A549 (cell line): ENCODE measurements around the gene PBX4. TPM values are rescaled to one million over a fixed set of nuclear protein-coding genes. Genes with fewer than 3 reads are reported as not detected.

ENCODE experiments used
- ATAC-seq, 2 experiments: fragments of 200-7000 bp in 1 of 2; fragments of >200 bp in 1 of 2; cut with Nextera tagmentation in 1 of 2; cut with Tn5 transposase in 1 of 2; 3 replicates each; pipeline versions ENCODE4 v1.8.0 to v1.9.1; 2018 to 2020; ENCODE audit warnings: mild to moderate bottlenecking in 1 of 2, moderate library complexity in 1 of 2
- CTCF ChIA-PET: fragments of 300-600 bp; sonication (Branson Sonifier 250); formaldehyde crosslinking; extraction: SDS; loops from one replicate; lab custom pipeline; 2021; ENCODE audit warnings: antibody characterized with exemption, inconsistent platforms; lab: Yijun Ruan, JAX
- POLR2A ChIA-PET: fragments of 350-600 bp; formaldehyde crosslinking; extraction: SDS; loops from one replicate; lab custom pipeline; 2021; ENCODE audit warnings: antibody characterized with exemption, inconsistent platforms; lab: Yijun Ruan, JAX
- DNase-seq, 2 experiments: peaks; one replicate each; pipeline versions ENCODE4 v3.0.0 to v3.0.0-alpha.2; 2011 to 2016; ENCODE audit warnings: low read depth in 1 of 2, low spot score in 1 of 2
- FAIRE-seq: peaks from 2 replicates; lab custom pipeline; 2011; peaks lifted over from hg19 to GRCh38; lab: Jason Lieb, UNC
- H3K27ac ChIP-seq, 2 experiments: fragments of >200 bp; sonication (Bioruptor Twin); formaldehyde crosslinking; 3 replicates each; pipeline ENCODE4 v1.5.1; 2016 to 2017
- H3K4me1 ChIP-seq: fragments of >200 bp; sonication (Bioruptor Twin); formaldehyde crosslinking; 3 replicates; pipeline ENCODE4 v1.6.1; 2016
- H3K4me2 ChIP-seq: fragments of >200 bp; sonication (Bioruptor Twin); formaldehyde crosslinking; 3 replicates; pipeline ENCODE4 v1.6.1; 2016
- H3K4me3 ChIP-seq: fragments of >200 bp; sonication (Bioruptor Twin); formaldehyde crosslinking; 3 replicates; pipeline ENCODE4 v1.5.1; 2016
- H3K9me3 ChIP-seq: fragments of >200 bp; sonication (Bioruptor Twin); formaldehyde crosslinking; 3 replicates; pipeline ENCODE4 v1.6.1; 2016
- CBX2 ChIP-seq: fragments of 200-600 bp; sonication (generic); IDR thresholded peaks from 2 replicates; pipeline ENCODE4 v1.6.1; 2016; ENCODE audit warnings: low read depth, mild to moderate bottlenecking, borderline replicate concordance
- CBX8 ChIP-seq: fragments of 200-600 bp; sonication (generic); IDR thresholded peaks from 2 replicates; pipeline ENCODE4 v1.6.1; 2016
- CHD4 ChIP-seq: fragments of 200-600 bp; sonication (generic); IDR thresholded peaks from 2 replicates; pipeline ENCODE4 v1.6.1; 2016; ENCODE audit warnings: antibody characterized with exemption, mild to moderate bottlenecking, borderline replicate concordance
- EHF ChIP-seq: fragments of 250-450 bp; sonication (Bioruptor Pico); IDR thresholded peaks from 2 replicates; pipeline ENCODE4 v1.5.0; 2020; ENCODE audit warnings: mild to moderate bottlenecking
- EP300 ChIP-seq, 2 experiments: fragments of >200 bp; sonication (Bioruptor Twin); formaldehyde crosslinking; IDR thresholded peaks; 2 replicates in 1 of 2; 3 replicates in 1 of 2; pipeline ENCODE4 v1.6.1; 2016 to 2017
- ESRRA ChIP-seq: fragments of 150-350 bp; IDR thresholded peaks from 2 replicates; pipeline ENCODE4 v1.6.1; 2014; ENCODE audit warnings: mild to moderate bottlenecking, low read length, borderline replicate concordance
- FOXS1 ChIP-seq: fragments of 250-450 bp; sonication (Bioruptor Pico); IDR thresholded peaks from 2 replicates; pipeline ENCODE4 v1.5.0; 2020; ENCODE audit warnings: mild to moderate bottlenecking, moderate library complexity
- GATA3 ChIP-seq: IDR thresholded peaks from 2 replicates; pipeline ENCODE4 v1.6.1; 2012; ENCODE audit warnings: borderline replicate concordance
- KDM5A ChIP-seq: fragments of 200-600 bp; sonication (generic); IDR thresholded peaks from 2 replicates; pipeline ENCODE4 v1.6.1; 2016; ENCODE audit warnings: antibody characterized with exemption, mild to moderate bottlenecking
- NFE2L2 ChIP-seq: fragments of 150-350 bp; conservative IDR thresholded peaks from 2 replicates; pipeline ENCODE4 v1.6.1; 2014; ENCODE audit warnings: low read length
- NR3C1 ChIP-seq: fragments of >200 bp; sonication (Bioruptor Twin); formaldehyde crosslinking; IDR thresholded peaks from 3 replicates; pipeline ENCODE4 v1.6.1; 2017
- POLR2A ChIP-seq: IDR thresholded peaks from 2 replicates; pipeline ENCODE4 v1.6.1; 2012; ENCODE audit warnings: mild to moderate bottlenecking, low read length
- RARB ChIP-seq: fragments of 250-450 bp; sonication (Bioruptor Pico); IDR thresholded peaks from 2 replicates; pipeline ENCODE4 v1.8.0; 2021; ENCODE audit warnings: mild to moderate bottlenecking, moderate library complexity
- RFX5 ChIP-seq: fragments of 450-650 bp; IDR thresholded peaks from 2 replicates; pipeline ENCODE4 v1.7.1; 2014; ENCODE audit warnings: antibody characterized with exemption, mild to moderate bottlenecking, moderate library complexity
- TFCP2L1 ChIP-seq: fragments of 250-450 bp; sonication (Bioruptor Pico); IDR thresholded peaks from 2 replicates; pipeline ENCODE4 v1.5.0; 2021; ENCODE audit warnings: mild to moderate bottlenecking
- ZFP36 ChIP-seq: fragments of 450-650 bp; IDR thresholded peaks from 2 replicates; pipeline ENCODE4 v1.6.1; 2014; ENCODE audit warnings: borderline replicate concordance; ENCODE audit not compliant: partially characterized antibody
- WGBS: methylation state at CpG from one replicate; pipeline ENCODE4 v1.1.6; 2017; ENCODE audit errors: missing lambda C conversion rate; 5-methylcytosine and 5-hydroxymethylcytosine counted together
- polyA plus RNA-seq, 4 experiments: library from polyadenylated mRNA; depleted of rRNA in 3 of 4; stranded (reverse); fragments of >200 nt; fragmentation: RNase III in 1 of 4; extraction: RNeasy Plus Mini Kit Qiagen cat#74134 plus additional on column Dnase treatment in 1 of 4; gene quantifications; 2 replicates in 3 of 4; 3 replicates in 1 of 4; pipeline ENCODE4 v1.2.3, GENCODE V29; 2011 to 2017
- TF ChIP-seq, protein P1 (sequence below): fragments of >200 bp; sonication (Bioruptor Twin); formaldehyde crosslinking; IDR thresholded peaks from 3 replicates; pipeline ENCODE4 v1.6.1; 2016
- TF ChIP-seq, protein P2 (sequence below): fragments of 250-450 bp; sonication (Bioruptor Pico); IDR thresholded peaks from 2 replicates; pipeline ENCODE4 v1.5.0; 2020; ENCODE audit warnings: low read depth, mild to moderate bottlenecking, moderate library complexity
- TF ChIP-seq, protein P3 (sequence below): fragments of 150-350 bp; IDR thresholded peaks from 2 replicates; pipeline ENCODE4 v1.6.1; 2014; ENCODE audit warnings: low read depth, mild to moderate bottlenecking, low read length
- TF ChIP-seq, protein P4 (sequence below): IDR thresholded peaks from 2 replicates; pipeline ENCODE4 v1.6.1; 2012
- TF ChIP-seq, protein P5 (sequence below): IDR thresholded peaks from 2 replicates; pipeline ENCODE4 v1.6.1; 2012

Gene PBX4
- polyA plus RNA-seq, 2 of the 4 experiments (the other 2 are of a cell fraction): 0.70 to 0.90 TPM

DNA sequence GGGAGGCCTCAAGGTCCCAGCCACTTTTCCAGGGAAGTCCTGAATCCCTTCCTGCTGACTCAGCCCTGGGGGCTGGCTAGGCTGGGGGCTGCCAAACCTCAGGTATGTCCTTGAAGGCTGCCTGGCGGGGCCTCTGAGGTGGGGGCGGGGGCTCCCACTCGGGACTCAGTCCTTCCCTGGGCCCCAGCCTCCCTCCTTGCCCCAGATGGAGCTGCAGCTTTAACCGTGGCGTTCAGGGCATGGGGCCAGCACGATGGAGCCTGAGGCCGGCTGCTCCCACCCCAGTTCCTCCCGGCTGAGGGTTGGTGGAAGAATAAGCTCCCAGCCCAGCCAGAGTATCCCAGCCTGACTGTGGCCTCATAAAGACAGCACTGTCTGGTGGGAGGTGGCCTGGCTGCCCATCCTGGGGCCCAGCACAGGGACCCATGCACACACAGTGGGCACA, 68.0 kb downstream of the PBX4 start:
- TF ChIP-seq, protein P1, sequence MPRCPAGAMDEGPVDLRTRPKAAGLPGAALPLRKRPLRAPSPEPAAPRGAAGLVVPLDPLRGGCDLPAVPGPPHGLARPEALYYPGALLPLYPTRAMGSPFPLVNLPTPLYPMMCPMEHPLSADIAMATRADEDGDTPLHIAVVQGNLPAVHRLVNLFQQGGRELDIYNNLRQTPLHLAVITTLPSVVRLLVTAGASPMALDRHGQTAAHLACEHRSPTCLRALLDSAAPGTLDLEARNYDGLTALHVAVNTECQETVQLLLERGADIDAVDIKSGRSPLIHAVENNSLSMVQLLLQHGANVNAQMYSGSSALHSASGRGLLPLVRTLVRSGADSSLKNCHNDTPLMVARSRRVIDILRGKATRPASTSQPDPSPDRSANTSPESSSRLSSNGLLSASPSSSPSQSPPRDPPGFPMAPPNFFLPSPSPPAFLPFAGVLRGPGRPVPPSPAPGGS: no peak
- no peak for TF ChIP-seq NFE2L2
- TF ChIP-seq RARB (CRISPR knock-in tag): no peak
- TF ChIP-seq POLR2A: no peak
- no peak for TF ChIP-seq EHF (CRISPR knock-in tag)
- TF ChIP-seq CBX8: no peak
- TF ChIP-seq, protein P2, sequence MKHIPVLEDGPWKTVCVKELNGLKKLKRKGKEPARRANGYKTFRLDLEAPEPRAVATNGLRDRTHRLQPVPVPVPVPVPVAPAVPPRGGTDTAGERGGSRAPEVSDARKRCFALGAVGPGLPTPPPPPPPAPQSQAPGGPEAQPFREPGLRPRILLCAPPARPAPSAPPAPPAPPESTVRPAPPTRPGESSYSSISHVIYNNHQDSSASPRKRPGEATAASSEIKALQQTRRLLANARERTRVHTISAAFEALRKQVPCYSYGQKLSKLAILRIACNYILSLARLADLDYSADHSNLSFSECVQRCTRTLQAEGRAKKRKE (CRISPR knock-in tag): no peak
- no peak for TF ChIP-seq KDM5A
- no peak for TF ChIP-seq RFX5
- TF ChIP-seq, protein P3, sequence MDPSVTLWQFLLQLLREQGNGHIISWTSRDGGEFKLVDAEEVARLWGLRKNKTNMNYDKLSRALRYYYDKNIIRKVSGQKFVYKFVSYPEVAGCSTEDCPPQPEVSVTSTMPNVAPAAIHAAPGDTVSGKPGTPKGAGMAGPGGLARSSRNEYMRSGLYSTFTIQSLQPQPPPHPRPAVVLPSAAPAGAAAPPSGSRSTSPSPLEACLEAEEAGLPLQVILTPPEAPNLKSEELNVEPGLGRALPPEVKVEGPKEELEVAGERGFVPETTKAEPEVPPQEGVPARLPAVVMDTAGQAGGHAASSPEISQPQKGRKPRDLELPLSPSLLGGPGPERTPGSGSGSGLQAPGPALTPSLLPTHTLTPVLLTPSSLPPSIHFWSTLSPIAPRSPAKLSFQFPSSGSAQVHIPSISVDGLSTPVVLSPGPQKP: no peak
- no peak for TF ChIP-seq FOXS1 (CRISPR knock-in tag)
- TF ChIP-seq, protein P4, sequence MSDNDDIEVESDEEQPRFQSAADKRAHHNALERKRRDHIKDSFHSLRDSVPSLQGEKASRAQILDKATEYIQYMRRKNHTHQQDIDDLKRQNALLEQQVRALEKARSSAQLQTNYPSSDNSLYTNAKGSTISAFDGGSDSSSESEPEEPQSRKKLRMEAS: no peak
- no peak for TF ChIP-seq GATA3
- TF ChIP-seq ZFP36: no peak
- Histone ChIP-seq H3K4me2 (no peak overlapping the region), H3K9me3 (no peaks in the 10 kb centered on the region), H3K4me1 (no peaks in the 10 kb centered on the region), H3K4me3 (no peak overlapping the region), H3K27ac (no peak overlapping the region)
- POLR2A ChIA-PET: no interaction called here
- ATAC-seq (no peak), FAIRE-seq (no peak), DNase-seq (no peak)
- no CpG with 5 or more reads among the region's 8 CpGs for WGBS
- CTCF ChIA-PET: interaction anchor here (2.8 to 12.3 kb wide), 2 partner anchors 20 to 93 kb away, joined by 10 to 79 read pairs; partner anchors contain the start of genes GMIP and YJEFN3

DNA sequence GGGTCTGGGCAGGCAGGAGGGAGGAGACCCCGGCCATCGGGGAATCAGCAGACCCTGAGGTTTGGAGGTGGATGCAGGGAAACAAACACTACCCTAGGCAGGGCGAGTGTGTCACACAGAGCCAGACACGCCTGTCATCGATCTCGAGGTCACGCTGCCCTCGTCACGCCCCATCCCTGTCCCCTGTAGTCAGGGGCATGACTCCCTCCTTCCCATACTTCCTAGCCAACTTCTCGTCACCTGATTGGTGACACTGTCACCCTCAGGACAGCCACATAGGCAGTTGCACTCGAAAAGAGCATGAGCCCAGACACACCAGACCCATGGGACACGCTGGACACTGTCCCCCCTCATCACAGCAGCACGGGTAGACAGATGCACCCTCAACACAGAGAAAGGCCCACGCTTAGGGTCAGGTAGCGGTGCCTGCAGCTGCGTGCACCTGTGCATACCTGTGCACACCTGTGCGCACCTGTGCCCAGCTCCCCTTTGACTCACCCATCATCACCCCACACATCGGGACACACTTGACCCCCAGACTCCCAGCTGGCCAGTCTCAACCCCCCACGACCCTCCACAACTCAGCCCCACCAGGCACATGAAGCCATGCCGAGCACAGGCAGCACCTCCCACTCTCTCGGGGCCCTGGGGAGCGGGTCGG, 68.6 kb downstream of the PBX4 start:
- no peak for FAIRE-seq
- H3K9me3 ChIP-seq: no peaks in the 10 kb centered on the region
- 51% methylated on average over 17 of the region's 23 CpGs for WGBS
- POLR2A ChIA-PET: no interaction called here
- no peaks in the 10 kb centered on the region for H3K4me1 ChIP-seq
- H3K4me3 ChIP-seq: no peak overlapping the region
- H3K27ac ChIP-seq: no peak overlapping the region
- H3K4me2 ChIP-seq: no peak overlapping the region
- TF ChIP-seq, protein P3: no peak
- TF ChIP-seq ESRRA: no peak
- TF ChIP-seq CHD4: no peak
- TF ChIP-seq EHF (CRISPR knock-in tag): no peak
- TF ChIP-seq EP300 (IDR thresholded peaks at IDR 0.05): no peak
- no peak for TF ChIP-seq CBX2
- TF ChIP-seq TFCP2L1 (CRISPR knock-in tag): no peak
- no peak for TF ChIP-seq NR3C1
- TF ChIP-seq, protein P5, sequence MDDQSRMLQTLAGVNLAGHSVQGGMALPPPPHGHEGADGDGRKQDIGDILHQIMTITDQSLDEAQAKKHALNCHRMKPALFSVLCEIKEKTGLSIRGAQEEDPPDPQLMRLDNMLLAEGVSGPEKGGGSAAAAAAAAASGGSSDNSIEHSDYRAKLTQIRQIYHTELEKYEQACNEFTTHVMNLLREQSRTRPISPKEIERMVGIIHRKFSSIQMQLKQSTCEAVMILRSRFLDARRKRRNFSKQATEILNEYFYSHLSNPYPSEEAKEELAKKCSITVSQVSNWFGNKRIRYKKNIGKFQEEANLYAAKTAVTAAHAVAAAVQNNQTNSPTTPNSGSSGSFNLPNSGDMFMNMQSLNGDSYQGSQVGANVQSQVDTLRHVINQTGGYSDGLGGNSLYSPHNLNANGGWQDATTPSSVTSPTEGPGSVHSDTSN: no peak
- ATAC-seq: no peak
- CTCF ChIA-PET: interaction anchor here (2.8 to 12.3 kb wide), 2 partner anchors 20 to 94 kb away, joined by 10 to 79 read pairs; partner anchors contain the start of genes GMIP and YJEFN3
- DNase-seq: no peak
